Measurements from ENCODE around the gene CELF4.
"Not testable (repeated sequence)": the region's sequence is repeated elsewhere in the genome, so short reads cannot be mapped to it uniquely, and the experiment has no call there.

The CELF4 gene

GRCh38 chr18:37465958-37466357 is 99.6 kb downstream of the CELF4 start:
- Histone ChIP-seq H3K36me3 (ENCODE audit: low read length) (no peaks in the 10 kb centered on the region), H3F3A (ENCODE audit: insufficient read depth) (no peaks in the 10 kb centered on the region), H2AFZ (ENCODE audit: low read depth, low read length, severe bottlenecking) (no peak overlapping the region), H3K79me2 (ENCODE audit: insufficient read depth, low read length) (no peaks in the 10 kb centered on the region), H3K27me3 (ENCODE audit: low read length) (no peaks in the 10 kb centered on the region), H3K4me3 (ENCODE audit: insufficient read depth, low read length, poor library complexity, severe bottlenecking) (no peak overlapping the region), H3K4me2 (ENCODE audit: low read depth, low read length, poor library complexity, severe bottlenecking) (no peak overlapping the region), H3K9me3 (ENCODE audit: insufficient read depth, low read length) (no peaks in the 10 kb centered on the region), H3K27ac (ENCODE audit: low read depth, low read length) (no peak overlapping the region), H3K9ac (ENCODE audit: low read length) (no peak overlapping the region), H4K20me1 (ENCODE audit: low read depth, low read length) (no peaks in the 10 kb centered on the region), H3K9me2 (replicated peaks; ENCODE audit: insufficient read depth, low read length) (no peaks in the 10 kb centered on the region)
- TF ChIP-seq EZH2phosphoT487 (conservative IDR thresholded peaks at IDR 0.05; ENCODE audit: low read length) (no peak), CTCF (IDR thresholded peaks at IDR 0.05; ENCODE audit: insufficient read depth, low read length, poor library complexity, severe bottlenecking) (no peak)

GRCh38 chr18:37464257-37464656 is 101.3 kb downstream of the CELF4 start:
- Histone ChIP-seq H3K4me3 (ENCODE audit: insufficient read depth, low read length, poor library complexity, severe bottlenecking) (no peak overlapping the region), H3K27ac (ENCODE audit: low read depth, low read length) (no peak overlapping the region), H3K9ac (ENCODE audit: low read length) (no peak overlapping the region), H2AFZ (ENCODE audit: low read depth, low read length, severe bottlenecking) (no peak overlapping the region), H3K79me2 (ENCODE audit: insufficient read depth, low read length) (no peaks in the 10 kb centered on the region), H3K27me3 (ENCODE audit: low read length) (no peaks in the 10 kb centered on the region), H3K9me2 (replicated peaks; ENCODE audit: insufficient read depth, low read length) (no peaks in the 10 kb centered on the region), H3K9me3 (ENCODE audit: insufficient read depth, low read length) (no peaks in the 10 kb centered on the region), H3K4me2 (ENCODE audit: low read depth, low read length, poor library complexity, severe bottlenecking) (no peak overlapping the region), H3F3A (ENCODE audit: insufficient read depth) (no peaks in the 10 kb centered on the region), H4K20me1 (ENCODE audit: low read depth, low read length) (no peaks in the 10 kb centered on the region), H3K36me3 (ENCODE audit: low read length) (no peaks in the 10 kb centered on the region)
- no peak for TF ChIP-seq CTCF (IDR thresholded peaks at IDR 0.05; ENCODE audit: insufficient read depth, low read length, poor library complexity, severe bottlenecking)
- no peak for TF ChIP-seq EZH2phosphoT487 (conservative IDR thresholded peaks at IDR 0.05; ENCODE audit: low read length)

- not testable (repeated sequence) for H3K79me2 ChIP-seq (ENCODE audit: insufficient read depth, low read length); H3K9ac ChIP-seq (ENCODE audit: low read length); H3K4me3 ChIP-seq (ENCODE audit: insufficient read depth, low read length, poor library complexity, severe bottlenecking); H3F3A ChIP-seq (ENCODE audit: insufficient read depth); H3K27ac ChIP-seq (ENCODE audit: low read depth, low read length); H3K4me2 ChIP-seq (ENCODE audit: low read depth, low read length, poor library complexity, severe bottlenecking); H3K36me3 ChIP-seq (ENCODE audit: low read length); H2AFZ ChIP-seq (ENCODE audit: low read depth, low read length, severe bottlenecking); H3K9me2 ChIP-seq (replicated peaks; ENCODE audit: insufficient read depth, low read length); H4K20me1 ChIP-seq (ENCODE audit: low read depth, low read length); H3K9me3 ChIP-seq (ENCODE audit: insufficient read depth, low read length); H3K27me3 ChIP-seq (ENCODE audit: low read length)
These were observed 104.3 kb downstream of the CELF4 start for GRCh38 chr18:37461329-37461728.

- Histone ChIP-seq H3K9me2 (replicated peaks; ENCODE audit: insufficient read depth, low read length) (no peaks in the 10 kb centered on the region), H3K4me3 (ENCODE audit: insufficient read depth, low read length, poor library complexity, severe bottlenecking) (no peak overlapping the region), H3K9me3 (ENCODE audit: insufficient read depth, low read length) (no peaks in the 10 kb centered on the region), H4K20me1 (ENCODE audit: low read depth, low read length) (no peaks in the 10 kb centered on the region), H2AFZ (ENCODE audit: low read depth, low read length, severe bottlenecking) (no peak overlapping the region), H3K4me2 (ENCODE audit: low read depth, low read length, poor library complexity, severe bottlenecking) (no peak overlapping the region), H3K27me3 (ENCODE audit: low read length) (no peaks in the 10 kb centered on the region), H3F3A (ENCODE audit: insufficient read depth) (no peaks in the 10 kb centered on the region), H3K36me3 (ENCODE audit: low read length) (no peaks in the 10 kb centered on the region), H3K27ac (ENCODE audit: low read depth, low read length) (no peak overlapping the region), H3K9ac (ENCODE audit: low read length) (no peak overlapping the region), H3K79me2 (ENCODE audit: insufficient read depth, low read length) (no peaks in the 10 kb centered on the region)
- no peak for TF ChIP-seq EZH2phosphoT487 (conservative IDR thresholded peaks at IDR 0.05; ENCODE audit: low read length)
- TF ChIP-seq CTCF (IDR thresholded peaks at IDR 0.05; ENCODE audit: insufficient read depth, low read length, poor library complexity, severe bottlenecking) = no peak
These were observed 105.0 kb downstream of the CELF4 start for GRCh38 chr18:37460604-37461003.
